Activated T-cell treated with anti-CD3 and anti-CD28 coated beads for 48 hours (primary cell): ENCODE results near the gene LSM4.

Experiments
- DNase-seq: peaks from one replicate; pipeline ENCODE4 v3.0.0-alpha.2; 2020; ENCODE audit warnings: low read depth

Gene LSM4

DNA sequence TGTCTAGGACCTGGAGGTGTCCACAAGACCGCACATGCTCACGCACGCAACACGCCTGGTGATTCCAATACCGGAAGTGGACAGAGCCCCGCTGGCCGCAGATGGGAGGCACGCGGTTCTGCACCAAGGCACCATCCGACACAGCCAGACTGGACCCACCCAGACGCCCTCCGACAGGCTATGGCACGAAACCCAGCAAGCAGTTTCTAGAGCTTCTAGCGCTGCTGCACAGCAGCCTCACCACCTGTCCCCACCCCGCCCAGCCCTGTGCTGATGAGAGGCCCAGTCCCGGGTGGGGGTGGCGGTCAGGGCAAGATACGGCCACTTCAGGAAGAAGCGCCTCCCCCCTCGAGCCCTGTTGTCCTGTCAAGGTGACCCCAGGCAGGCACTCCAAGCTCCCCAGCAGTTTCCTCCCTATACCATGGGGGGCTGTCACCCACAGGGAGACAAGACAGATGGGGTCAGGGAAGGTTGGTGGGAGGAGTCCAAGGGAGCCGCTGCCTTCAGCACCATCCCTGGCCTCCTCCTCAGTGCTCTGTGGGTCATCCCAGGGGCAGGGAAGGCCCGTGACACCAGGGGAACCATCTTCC lies 11.3 kb downstream of the LSM4 start:
- no peak for DNase-seq

DNA sequence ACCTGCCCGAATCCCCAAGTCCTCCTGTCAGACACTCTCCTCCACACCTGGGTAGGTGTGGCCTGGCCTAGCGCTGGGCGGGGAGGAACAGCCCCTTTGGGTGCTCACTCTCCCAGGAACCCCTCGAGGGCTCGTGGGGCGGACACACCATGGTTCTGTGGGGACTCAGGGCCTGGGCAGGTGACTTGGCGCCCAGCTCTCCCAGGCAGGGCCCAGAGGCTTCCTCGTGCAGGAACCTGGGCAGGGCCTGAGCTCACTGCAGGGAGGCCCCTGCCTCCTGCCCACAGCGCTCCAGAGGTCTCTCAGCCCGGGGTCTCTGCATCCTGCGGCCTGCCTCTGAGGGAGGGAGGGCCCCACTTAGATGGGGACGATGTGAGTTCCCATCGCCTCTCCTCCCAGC lies 11.9 kb downstream of the LSM4 start:
- no peak for DNase-seq

DNA sequence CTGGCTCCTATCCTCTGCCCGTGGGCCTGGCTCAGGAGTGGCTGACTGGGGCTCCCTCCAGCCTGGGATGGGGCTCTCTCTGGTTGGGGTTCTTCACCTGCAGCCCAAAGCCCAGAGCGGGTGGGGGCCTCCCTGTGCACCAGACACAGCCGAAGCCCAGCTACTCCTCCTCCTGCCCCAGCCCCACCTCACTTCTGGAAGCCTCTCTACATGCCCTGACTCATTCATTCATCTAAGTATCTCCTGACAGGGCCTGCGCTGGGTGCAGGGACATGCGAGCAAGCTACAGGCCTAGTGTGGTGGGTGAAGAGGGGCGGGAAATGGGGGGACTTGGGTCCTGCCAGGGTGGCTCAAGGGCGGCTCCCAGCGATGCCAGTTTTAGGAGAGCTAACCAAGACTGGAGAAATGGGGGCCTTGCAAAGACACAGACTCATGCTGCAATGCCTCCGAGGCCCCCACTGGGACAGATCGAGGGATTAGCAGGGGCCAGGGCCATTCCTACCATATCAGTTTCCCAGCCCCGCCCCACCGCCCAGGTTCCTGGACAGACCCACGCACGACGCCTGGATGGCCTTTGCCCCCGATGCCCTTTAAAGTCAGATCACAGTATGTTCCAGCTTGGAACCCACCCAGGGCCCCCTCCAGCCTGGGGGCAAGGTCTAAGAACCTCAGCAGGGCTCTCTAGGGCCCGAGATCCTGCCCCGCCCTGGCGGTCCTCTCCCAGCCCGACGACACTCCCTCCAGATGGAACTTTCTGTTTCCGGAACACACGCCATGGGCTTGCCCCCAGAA lies 12.6 kb downstream of the LSM4 start:
- DNase-seq = no peak

DNA sequence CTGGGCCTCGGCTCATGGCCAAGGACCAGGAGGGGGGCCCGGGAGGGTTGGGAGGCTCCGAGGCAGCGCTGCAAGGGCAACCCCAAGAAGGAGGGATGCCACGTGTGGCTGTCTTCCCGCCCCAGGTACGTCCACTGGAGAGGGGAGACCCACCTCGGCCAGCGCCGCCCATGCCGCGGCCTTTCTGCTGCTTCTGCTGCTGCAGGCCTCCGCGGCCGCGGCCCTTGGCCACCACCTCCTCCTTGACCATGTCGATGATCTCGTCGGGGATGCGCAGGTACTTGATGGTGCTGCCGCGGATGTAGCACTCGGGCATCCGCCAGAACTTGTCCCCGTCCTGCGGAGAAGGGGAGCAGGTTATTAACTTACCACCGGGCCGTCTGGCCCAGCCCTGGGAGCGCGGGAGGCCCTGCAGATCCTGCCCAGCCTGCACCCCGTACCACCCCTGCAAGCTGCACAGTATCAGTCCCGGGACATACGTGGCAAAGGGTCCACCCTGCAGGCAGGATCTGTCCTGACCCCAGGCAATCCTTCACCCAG lies 13.3 kb downstream of the LSM4 start:
- DNase-seq = no peak

DNA sequence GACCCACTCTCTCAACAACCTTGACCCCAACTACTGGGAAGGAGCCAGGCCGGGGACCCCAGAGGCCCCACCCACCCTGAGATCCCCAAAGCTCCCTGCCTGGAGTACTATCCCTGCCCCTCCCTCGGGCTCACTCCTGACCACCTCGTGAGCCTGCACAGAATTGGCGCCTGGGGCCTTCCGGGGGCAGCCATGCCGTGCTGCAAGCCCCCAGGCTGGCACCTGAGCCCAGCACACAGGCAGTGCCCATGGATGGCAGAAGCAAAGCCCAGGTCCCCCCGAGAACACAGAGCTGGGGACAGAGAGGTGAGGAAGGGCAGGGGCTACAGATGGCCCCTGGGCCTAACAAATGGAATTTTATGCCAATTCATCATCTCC lies 13.9 kb downstream of the LSM4 start:
- DNase-seq = no peak

DNA sequence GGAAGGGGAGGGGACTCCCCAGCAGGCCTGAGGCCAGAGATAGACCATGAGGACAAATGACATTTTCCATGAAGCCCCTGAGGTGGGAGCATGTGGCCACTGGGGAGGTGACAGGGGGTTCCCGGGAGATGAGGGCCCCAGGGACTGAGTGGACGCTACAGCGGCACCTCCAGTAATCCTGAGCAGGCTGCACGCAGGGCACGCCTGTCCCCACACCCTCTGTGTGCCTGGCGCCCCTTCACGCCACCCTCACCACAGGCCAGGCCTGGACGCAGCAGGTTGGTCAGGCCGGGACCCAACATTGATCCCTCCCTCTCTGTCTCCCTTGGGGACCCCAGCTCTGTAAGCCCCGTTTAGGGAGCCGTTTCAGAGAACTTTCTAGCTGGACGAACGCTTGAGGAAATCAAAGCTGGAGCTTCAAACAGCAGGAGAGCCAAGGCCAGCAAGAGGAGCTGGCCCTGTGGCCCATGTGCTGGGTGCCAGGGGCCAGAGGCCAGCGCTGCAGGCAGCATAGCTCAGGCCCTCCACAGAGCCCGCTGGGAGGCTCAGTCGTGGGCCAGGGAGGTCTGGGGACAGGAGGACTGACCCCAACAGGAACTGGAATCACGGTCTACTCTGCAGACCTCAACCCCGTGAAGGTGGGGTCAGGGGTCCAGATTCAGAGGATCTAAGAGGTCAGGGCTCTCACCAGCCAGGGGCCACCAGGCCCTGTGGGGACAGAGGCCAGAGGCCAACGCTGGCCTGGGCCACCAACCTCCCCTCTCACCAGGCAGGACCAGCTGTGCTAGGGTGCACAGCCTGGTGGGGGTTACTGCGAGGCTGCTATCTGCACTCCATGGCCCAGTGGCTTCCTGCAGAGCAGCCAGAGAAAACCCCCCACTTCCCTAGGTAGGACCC lies 14.6 kb downstream of the LSM4 start:
- DNase-seq = no peak

DNA sequence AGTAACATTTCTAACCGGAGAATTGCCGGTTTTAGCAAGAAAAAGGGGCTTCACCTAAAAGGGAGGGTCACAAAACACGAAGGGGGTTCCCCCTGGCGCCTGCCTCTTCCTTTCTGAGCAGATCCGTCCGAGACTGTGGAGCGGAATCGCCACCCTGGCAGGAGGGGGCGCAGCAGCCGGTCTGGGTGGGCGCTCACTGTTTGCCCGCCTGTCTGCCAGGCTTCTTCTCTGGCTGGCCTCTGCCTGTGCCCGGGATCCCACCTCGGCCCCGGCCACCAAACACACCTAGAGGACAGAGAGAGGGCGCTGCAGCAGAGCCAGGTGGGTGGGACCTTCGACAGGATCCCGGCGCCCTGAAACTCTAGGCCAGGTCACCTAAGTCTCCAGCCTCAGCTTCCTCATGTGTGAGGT lies 15.6 kb downstream of the LSM4 start:
- no peak for DNase-seq

DNA sequence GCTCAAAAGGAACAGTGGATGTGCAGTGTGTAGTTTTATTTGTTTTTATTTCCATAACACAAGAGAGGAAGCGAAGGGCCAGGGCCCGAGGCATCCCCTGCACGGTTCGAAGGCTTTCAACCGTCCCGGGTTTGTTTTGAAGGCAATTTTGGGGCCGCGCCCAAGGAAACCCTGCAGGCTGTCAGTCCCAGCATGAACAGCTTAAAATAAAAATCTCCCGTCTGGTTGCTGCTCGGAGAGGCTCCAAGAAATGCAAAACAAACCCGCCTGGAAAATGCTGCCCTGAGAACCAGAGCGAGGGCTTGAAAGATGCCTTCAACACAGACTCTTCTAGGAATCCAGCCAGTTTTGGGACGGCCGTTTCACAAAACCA lies 16.0 kb downstream of the LSM4 start:
- DNase-seq = no peak

DNA sequence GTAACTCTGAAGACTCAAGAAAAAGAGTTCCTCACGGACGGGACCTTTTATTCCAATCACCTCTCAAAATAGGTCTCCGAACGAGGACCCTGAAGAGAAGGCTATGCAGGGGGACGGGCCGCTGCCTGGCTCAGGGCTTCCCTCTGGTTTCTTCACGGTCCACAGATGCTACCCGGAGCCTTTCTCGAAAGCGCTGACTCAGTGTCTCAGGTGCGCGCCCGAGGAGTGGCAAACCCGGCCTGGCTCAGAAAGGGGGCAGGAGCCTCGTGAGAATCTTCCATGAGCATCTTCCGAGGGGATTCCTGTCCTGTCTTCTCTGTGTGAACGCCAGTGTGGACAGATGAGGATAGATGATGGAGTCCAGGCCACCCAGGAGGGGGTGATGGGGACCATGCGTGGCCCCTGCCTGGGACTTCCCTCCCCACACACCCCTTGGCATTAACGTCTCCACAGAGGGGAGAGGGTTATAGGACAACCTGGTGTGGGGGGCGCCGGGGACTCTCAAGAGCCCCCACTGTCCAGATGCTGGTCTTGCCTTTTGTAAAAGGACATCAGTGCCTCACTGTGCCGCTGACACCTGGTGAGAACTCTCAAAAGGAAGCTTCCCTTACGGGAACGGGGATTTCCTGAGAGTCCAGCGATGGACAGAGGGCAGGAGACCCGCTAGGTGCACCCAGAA lies 16.5 kb downstream of the LSM4 start:
- no peak for DNase-seq

DNA sequence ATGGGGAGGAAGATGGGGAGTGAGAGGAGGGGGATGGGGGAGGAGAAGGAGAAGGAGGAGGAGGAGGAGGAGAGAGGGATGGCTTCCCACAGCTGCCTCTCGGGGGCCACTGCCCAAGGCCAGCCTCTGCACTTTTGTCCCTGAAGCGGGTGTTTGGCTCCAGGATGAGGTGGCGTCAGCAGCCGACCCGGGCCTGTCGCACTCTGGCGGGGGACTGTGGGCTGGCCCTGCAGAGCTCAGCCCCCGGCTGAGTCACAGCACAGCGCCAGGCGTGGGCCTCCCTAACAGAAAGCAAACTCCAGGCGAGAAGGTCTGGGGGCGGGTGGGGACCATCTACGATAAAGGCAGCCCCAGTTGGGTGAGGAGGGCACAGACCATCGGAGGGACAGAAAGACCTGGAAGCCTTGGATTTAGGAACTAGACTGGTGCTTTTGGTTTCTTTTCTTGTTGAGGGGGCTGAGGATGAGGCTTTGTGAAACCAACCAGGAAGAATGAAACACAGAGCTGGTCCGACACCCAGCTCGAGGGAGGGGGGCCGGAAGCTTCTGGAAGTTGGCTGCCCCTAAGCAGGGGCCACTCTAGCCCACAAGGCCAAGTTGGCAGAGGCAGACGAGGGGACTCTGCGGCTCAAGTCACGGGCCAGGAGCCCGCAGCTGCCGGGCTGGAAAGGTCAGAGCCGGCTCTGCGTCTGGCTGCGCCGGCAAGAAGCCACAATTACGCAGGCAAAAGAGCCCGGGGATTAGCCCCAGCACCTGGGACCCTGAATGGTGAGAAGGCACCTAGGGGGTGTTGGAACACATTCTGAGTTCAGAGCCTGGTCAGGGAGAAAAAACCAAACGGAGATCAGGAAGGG lies 18.2 kb downstream of the LSM4 start:
- DNase-seq = peak; percentile 83

DNA sequence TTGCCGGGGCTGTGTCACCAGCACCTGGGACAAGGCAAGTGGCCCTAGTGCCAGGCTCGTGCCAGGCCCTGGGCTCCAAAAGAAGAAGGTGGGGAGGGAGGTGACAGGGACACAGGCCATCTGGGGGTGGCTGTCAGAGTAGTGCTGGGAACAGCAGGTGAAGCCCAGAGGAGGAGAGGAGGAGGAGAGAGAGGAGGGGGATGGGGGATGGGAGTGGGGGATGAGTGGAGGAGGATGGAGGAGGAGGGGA lies 18.7 kb downstream of the LSM4 start:
- no peak for DNase-seq

DNA sequence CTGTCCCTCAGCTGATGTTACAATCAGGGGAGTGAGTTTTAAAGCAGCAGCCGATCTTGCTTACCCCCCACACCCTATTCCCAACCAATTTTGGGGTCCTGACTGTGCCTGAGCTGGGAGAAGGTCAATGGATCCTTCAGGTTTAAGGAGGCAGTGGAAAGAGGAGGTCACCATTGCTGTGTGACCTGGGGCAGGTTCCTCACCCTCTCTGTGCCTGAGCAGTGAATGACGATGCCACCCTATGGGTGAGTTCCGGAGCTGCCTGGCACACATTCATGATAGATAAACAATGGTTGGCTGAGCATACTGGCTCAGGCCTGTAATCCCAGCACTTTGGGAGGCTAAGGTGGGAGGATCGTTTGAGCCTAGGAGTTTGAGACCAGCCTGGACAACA lies 21.2 kb downstream of the LSM4 start:
- DNase-seq = no peak

DNA sequence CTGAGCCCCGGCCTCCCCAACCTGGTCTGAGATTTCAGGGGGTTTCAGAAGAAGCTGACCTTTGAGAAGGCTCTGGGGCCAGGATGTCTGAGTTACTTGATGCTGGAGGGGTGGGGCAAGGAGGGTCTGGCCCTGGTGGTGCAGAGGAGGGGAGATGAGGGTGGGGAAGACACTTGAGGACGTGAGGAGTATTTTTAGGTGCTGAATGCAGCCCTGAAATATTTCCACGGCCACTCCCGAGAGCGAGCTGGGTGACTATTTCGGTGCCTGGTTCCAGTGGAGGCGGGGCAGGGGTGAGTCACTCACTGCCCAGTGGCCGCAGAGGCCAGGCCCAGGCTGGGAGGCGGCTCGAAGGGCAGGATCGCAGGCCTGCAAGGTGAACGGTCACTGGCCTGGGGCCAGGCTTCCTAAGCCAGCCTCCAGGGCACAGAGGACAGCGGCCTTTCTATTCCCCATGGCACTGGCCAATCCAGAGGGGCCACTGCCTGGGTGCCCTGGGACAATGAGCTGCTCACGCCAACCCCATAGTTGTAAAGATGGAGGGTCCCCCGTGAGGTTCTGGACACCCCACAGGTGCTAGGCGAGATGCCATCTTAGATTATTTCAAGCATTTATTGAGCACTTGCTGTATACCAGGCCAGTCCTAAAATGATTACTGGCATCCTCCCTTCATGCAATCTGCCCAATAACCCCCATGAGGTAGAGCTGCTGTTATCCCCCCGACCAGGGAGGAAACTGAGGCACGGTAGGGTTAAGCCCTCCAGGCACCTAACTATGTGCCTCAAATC lies 21.8 kb downstream of the LSM4 start:
- DNase-seq = no peak

DNA sequence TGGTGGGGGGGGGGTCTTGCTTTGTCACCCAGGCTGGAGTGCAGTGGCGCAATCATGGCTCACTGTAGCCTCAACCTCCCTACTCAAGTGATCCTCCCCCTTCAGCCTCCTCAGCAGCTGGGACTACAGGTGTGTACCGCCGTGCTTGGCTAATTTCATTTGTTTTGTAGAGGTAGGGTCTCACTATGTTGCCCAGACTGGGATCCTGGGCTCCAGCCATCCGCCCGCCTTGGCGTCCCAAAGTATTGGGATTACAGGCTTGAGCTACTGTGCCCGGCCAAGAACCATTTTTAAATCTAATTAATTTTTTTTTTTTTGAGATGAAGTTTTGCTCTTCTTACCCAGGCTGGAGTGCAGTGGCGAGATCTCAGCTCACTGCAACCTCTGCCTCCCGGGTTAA lies 23.2 kb downstream of the LSM4 start:
- DNase-seq = no peak

DNA sequence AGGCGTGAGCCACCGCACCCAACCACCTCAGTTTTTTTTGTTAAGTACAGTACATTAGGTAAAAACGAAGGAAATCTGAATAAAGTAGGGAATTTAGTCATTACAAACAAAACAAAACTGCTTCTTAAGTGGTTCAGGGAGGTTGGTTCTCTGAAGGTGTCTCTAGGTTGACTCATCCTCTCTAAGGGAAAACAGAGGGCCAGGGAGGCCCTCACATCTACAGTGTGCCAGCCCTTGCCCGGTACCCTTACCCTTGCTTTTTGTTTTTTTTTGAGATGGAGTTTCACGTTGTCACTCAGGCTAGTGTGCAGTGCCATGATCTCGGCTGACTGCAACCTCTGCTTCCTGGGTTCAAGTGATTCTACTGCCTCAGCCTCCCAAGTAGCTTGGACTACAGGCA lies 24.3 kb downstream of the LSM4 start:
- no peak for DNase-seq

DNA sequence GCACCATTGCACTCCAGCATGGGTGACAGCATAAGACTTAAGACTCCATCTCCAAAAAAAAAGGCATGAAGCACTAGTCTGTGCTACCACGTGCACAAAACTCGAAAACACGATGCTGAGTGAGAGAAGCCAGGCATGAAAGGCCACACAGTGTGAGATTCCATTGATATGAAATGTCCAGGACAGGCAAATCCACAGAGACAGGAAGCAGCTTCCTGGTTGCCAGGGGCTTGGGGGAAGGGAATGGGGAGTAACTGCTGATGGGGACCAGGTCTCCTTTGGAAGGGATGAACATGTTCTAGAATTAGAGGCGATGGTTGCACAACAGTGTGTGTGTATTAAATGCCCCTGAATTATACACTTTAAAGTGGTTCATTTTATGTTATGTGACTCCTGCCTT lies 25.6 kb downstream of the LSM4 start:
- no peak for DNase-seq

DNA sequence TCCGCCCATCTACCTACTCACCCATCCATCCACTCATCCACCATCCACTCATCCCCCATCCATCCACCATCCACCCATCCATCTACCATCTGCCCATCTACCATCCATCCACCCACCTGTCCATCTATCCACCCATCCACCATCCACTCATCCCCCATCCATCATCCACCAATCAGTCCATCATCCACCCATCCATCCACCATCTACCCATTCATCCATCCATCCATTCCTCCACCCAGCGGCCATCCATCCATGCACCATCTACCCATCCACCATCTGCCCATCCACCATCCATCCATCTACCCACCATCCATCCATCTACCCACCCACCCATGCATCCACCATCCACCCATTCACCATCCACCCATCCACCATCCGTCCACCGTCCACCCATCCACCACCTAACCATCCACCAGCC lies 27.8 kb downstream of the LSM4 start:
- no peak for DNase-seq

DNA sequence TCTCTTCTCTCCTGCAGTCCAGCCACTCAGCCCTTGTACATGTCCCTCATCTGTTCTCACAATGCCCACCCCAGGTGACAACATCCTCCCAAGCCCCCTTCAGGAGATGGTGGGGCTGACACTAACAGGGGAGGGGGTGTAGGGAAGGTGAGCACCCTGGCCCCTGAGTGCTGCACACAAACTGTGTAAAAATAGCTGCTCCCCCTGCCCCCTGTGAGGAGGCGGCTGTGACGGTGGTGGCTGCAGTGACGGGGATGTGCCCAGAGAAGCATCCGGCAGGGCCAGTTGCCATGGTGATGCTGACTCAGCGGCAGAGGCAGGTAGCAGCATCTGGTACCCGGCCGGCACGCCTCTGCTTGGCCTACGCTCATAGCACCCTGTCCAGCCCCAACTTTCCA lies 28.4 kb downstream of the LSM4 start:
- DNase-seq = peak; percentile 87

DNA sequence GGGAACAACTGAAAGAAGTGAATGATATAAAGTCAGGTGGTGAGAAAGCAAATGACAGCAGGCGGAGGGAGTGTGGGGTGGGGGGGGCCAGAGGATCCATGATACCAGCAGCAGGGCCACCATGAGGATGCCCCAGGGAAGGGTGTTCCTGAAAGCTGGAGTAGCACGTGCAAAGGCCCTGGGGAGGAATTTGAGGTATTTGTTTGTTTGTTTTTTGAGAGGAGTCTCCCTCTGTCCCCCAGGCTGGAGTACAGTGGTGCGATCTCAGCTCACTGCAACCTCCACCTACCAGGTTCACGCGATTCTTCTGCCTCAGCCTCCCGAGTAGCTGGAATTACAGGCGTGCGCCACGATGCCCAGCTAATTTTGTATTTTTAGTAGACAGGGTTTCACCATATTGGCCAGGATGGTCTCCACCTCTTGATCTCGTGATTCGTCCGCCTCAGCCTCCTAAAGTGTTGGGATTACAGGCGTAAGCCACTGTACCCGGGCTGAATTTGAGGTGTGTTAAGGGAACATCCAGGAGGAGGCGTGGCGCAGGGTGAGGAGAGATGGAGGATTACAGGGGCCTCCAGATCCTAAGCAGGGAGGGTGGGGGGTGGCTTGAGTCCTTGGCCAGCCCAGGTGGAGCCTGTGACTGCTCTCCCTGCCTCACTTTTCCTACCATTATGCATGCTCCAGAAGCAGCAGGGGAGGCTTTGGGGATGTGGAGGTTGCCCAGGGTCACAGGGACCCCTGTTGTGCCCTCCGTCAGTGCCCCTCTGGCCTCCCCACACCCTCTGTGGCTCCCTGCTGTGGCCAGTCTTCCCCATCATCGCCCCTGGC lies 29.0 kb downstream of the LSM4 start:
- no peak for DNase-seq
